ENCODE data around the gene NANOS3. TPM values are rescaled to one million over a fixed set of nuclear protein-coding genes. Genes with fewer than 3 reads are reported as not detected.
A peak's percentile ranks its signal among the peaks of the same experiment; 100 is the strongest.

The NANOS3 gene
- total and polyA plus RNA-seq, 2 of the 13 experiments (the other 11 are each of a cell fraction or from before 2014, with no cell fraction given), result 0.21 TPM; not detected in 1

GRCh38 chr19:13833330-13834243 is 43.3 kb upstream of the NANOS3 start (continued):
- no peak for TF ChIP-seq FIP1L1 (IDR thresholded peaks at IDR 0.05; ENCODE audit: borderline replicate concordance, insufficient read depth, low read depth, low read length)
- no peak for TF ChIP-seq PCBP2 (optimal IDR thresholded peaks at IDR 0.05; ENCODE audit: low read depth, low read length, poor library complexity, severe bottlenecking)
- TF ChIP-seq ZNF263 (CRISPR knock-in tag; IDR thresholded peaks at IDR 0.05), result 0 out of 2 replicates have a peak, but pooled peaks have one; percentile 24
- no peak for TF ChIP-seq ETS1 (CRISPR knock-in tag; IDR thresholded peaks at IDR 0.05)
- no peak for TF ChIP-seq TBL1XR1 (IDR thresholded peaks at IDR 0.05; ENCODE audit: borderline replicate concordance, low read length, partially characterized antibody)
- TF ChIP-seq RFX1 (IDR thresholded peaks at IDR 0.05), result no peak
- TF ChIP-seq SPEN (CRISPR knock-in tag; IDR thresholded peaks at IDR 0.05; ENCODE audit: low read depth), result no peak; the same call in 1 of the 2 replicates
- TF ChIP-seq TEAD3 (CRISPR knock-in tag; optimal IDR thresholded peaks at IDR 0.05; ENCODE audit: borderline replicate concordance), result peak; percentile 90
- TF ChIP-seq SAFB2 (CRISPR knock-in tag; IDR thresholded peaks at IDR 0.05; ENCODE audit: borderline replicate concordance, low read depth), result peak; percentile 50; the same call in 1 of the 2 replicates
- TF ChIP-seq TRIM22 (IDR thresholded peaks at IDR 0.05), result no peak
- TF ChIP-seq ZNF781 (CRISPR knock-in tag; IDR thresholded peaks at IDR 0.05; ENCODE audit: borderline replicate concordance, not compliant biosample characterization), result no peak
- no peak for TF ChIP-seq XBP1 (CRISPR knock-in tag; IDR thresholded peaks at IDR 0.05)
- TF ChIP-seq ATF7-NPFF (CRISPR knock-in tag; IDR thresholded peaks at IDR 0.05; ENCODE audit: low read depth), result no peak
- TF ChIP-seq NFKB2 (CRISPR knock-in tag; IDR thresholded peaks at IDR 0.05; ENCODE audit: borderline replicate concordance), result peak; percentile 47; the same call in 1 of the 2 replicates
- TF ChIP-seq STAG1 (CRISPR knock-in tag; IDR thresholded peaks at IDR 0.05), result peak; percentile 40
- TF ChIP-seq IRF1 (CRISPR knock-in tag; IDR thresholded peaks at IDR 0.05; ENCODE audit: low read depth), result no peak
- peak; percentile 33; the same call in 1 of the 2 replicates for TF ChIP-seq TBX3 (IDR thresholded peaks at IDR 0.05; ENCODE audit: borderline replicate concordance)
- TF ChIP-seq PATZ1 (CRISPR knock-in tag; IDR thresholded peaks at IDR 0.05), result peak; percentile 52; the same call in 1 of the 2 replicates
- no peak for TF ChIP-seq RCOR2 (CRISPR knock-in tag; IDR thresholded peaks at IDR 0.05)
- peak; percentile 85; the same call in 1 of the 2 replicates for TF ChIP-seq ZFP91 (CRISPR knock-in tag; IDR thresholded peaks at IDR 0.05; ENCODE audit: borderline replicate concordance)
- TF ChIP-seq FOSL2 (CRISPR knock-in tag; IDR thresholded peaks at IDR 0.05), result no peak
- peak; percentile 52 for TF ChIP-seq PHF8 (CRISPR knock-in tag; IDR thresholded peaks at IDR 0.05)

All from HepG2 (cell line).